GM19328 (cell line): ENCODE results near the gene EMC9.
A peak's percentile ranks its signal among the peaks of the same experiment; 100 is the strongest.

ENCODE experiments used
- ATAC-seq: cut with Tn5 transposase; IDR thresholded peaks from one replicate; pipeline ENCODE4 v1.9.1; 2021; ENCODE audit warnings: mild to moderate bottlenecking, moderate library complexity; ENCODE audit not compliant: unreplicated experiment

Gene EMC9

DNA sequence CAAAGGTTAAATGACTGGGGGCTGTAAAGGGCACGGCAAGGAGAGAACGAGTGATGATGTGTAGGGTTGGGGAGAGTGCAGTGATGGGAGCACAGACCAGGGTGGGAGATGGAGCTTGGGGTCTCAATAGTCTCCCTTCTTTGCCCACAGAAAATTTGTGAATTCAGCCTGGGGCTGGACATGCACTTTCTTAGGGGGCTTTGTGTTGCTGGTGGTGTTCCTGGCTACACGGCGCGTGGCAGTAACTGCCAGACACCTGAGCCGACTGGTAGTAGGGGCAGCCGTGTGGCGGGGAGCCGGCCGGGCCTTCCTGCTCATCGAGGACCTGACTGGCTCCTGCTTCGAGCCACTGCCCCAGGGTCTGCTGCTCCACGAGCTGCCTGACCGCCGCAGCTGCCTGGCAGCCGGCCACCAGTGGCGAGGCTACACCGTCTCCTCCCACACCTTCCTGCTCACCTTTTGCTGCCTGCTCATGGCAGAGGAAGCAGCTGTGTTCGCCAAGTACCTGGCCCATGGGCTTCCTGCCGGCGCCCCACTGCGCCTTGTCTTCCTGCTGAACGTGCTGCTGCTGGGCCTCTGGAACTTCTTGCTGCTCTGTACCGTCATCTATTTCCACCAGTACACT, 9.2 kb downstream of the EMC9 start:
- no peak for ATAC-seq

DNA sequence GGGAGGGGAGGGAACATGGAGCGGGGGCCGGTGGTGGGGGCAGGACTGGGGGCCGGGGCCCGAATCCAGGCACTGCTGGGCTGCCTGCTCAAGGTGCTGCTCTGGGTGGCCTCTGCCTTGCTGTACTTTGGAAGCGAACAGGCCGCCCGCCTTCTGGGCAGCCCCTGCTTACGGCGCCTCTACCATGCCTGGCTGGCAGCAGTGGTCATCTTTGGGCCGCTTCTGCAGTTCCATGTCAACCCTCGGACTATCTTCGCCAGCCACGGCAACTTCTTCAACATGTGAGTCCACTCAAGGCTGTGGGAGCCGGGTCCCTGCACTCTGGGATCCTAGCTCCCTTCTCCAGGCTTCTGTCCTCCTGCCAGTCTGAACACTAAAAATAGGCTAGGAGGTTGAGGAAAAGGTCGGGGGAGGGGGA, 9.8 kb downstream of the EMC9 start:
- no peak for ATAC-seq

DNA sequence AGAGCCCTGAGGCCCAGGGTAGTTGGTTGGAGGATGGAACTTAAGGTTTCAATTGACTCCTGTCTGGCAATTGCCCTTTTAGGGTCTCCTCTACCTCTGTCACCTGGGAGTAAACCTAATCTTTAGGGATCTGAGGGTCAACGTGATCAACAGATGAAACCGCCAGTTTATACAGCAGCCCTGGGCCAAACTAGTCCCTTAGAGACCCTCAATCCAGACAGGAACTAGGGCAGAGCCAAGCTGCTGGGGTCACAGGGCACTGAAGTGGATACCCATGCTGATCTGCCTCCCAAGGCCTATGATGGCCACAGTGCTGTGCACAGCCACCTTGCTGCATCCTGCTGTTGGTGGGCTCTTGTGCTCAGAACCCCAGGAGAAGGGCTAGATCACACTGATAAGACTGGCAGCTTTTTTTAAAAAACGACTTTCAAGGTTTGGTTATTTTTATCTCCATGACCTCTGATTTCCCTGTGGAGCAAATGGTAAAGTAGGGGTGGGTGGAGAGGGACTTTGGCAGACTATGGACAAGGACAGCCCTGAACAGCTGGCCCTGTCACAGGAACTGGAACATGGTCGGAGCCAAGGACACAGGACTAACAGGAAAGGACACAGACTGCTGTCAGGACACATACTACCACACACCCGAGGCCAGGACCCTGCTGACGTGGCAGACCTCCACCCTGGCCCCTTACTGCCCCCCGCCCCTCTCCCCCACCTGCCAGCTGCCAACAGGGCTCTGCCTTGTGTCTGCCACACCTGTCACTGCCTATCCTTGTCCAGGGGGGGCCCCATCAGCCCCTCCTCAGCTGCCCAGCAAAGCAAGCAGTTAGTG, 10.5 kb downstream of the EMC9 start:
- ATAC-seq, result no peak

DNA sequence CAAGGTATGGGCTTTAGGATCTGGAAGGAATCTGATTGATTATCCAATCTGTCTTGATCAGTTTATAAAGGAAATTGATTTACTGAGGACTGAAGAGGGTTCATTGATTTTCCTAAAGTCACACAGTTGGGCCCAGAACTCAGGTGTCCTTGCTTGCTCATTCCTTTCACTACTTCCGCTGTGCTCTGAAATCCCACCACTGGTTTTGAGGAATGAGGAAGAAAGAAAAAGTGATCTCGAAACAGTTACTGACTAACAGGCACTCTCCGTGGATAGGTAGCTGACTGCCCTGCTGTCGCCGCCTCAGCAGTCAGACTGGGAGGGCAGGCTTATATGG, 11.0 kb downstream of the EMC9 start, which contains the start of gene FITM1:
Gene FITM1, plus strand, starts transcription at position 280 of the 337 bp plus-strand sequence. CDS start 905 bp downstream, outside the sequence.
- no peak for ATAC-seq

DNA sequence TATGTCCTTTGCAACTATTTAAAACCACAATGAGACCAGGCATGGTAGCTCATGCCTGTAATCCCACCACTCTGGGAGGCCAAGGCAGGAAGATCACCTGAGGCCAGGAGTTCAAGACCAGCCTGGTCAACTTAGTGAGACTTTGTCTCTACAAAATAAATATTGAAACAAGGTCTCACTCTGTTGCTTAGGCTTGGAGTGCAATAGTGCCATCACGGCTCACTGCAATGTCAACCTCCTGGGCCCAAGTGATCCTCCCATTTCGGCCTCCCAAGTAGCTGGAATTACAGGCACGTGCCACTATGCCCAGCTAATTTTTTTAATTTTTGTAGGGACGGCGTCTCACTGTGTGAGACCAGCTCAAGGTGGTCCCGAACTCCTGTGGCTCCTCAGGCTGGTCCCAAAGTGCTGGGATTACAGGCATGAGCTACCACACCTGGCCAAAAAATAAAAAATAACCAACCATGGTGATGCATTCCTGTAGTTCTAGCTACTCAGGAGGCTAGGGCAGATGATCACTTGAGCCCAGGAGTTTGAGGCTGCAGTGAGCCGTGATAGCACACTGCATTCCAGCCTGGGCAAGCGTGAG, 11.9 kb downstream of the EMC9 start:
- no peak for ATAC-seq

DNA sequence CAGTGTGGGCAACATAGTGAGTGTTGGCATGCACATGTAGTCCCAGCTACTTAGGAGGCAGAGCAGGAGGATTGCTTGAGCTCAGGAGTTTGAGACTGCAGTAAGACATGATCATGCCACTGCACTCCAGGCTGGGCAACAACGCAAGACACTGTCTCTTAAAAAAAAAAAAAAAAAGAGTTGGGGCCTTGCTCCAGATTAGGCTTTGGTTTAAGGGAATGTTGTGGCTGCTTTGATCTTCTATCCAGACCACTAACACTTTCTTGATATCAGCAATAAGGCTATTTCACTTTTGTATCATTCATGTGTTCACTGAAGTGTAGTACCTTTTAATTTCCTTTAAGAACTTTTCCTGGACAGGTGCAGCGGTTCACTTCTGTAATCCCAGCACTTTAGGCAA, 13.7 kb downstream of the EMC9 start:
- no peak for ATAC-seq

DNA sequence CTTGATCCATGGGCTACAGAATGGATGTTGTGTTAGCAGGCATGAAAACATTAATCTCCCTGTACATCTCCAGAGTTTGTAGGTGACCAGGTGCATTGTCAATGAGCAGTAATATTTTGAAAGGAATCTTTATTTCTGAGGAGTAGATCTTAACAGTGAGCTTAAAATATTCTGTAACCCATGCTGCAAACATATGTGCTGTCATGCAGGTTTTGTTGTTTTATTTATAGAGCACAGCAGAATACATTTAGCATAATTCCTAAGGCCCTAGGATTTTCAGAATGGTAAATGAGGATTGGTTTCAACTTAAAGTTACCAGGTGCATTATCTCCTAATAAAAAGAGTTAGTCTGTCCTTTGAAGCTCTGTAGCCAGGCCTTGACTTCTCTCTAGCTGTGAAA, 14.5 kb downstream of the EMC9 start:
- no peak for ATAC-seq

DNA sequence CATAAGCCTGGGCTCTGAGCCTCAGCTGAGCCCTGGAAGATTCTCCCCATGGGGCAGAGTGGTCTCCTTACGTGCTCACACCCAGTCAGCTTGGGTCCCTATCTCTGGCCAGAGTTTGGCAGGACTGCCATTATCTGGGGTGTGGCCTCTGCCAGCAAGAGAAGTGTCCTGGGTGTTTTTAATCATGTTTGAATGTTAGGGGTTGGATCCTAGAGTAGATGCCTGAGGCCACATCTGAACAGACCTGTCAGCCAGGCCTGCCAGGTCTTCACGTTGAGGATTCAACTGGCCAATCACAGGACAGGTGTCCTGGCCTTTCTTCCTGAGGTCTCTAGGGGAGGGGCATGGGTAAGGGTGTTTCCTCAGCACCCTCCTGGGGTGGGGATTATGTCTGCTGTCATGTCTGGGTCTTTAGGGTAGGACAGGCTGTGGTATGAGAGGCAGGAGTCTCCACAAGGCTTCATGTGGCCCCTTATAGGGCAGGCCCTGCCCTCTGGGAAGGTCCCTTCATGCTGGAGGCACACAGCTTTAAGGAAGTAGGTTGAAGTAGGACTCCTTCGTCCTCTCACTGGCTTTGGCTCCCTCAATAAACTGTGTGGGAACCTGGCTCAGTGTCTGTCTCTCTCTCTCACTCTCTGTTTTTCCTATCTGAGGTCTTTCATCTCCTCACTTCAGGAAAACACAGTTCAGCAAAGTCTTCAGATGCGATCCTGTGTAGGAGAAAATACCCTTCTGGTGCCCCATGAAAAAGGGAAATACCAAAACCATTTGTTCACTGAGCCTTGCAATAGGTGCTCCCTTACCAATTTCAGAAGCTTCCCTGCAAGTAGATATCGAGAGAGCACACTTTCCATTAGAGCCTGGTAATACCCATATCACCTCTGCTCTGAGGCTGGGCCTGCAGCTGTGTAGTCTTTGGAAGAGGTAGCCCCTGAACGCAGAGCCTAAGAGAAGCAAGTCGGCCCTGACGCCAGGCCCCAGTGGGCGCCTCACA, 17.7 kb downstream of the EMC9 start:
- no peak for ATAC-seq

DNA sequence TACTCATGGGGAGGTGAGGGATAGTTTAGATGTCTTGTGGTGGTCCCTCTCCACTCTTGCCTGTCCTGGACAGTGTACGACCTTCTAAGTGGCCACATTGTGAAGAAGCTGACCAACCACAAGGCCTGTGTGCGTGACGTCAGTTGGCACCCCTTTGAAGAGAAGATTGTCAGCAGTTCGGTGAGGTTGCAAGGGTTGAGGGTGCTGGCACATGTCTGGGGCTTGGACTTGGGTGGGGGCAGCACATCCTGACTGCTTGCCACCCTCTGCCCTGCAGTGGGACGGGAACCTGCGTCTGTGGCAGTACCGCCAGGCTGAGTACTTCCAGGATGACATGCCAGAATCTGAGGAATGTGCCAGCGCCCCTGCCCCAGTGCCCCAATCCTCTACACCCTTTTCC, 18.5 kb downstream of the EMC9 start:
- ATAC-seq, result no peak

DNA sequence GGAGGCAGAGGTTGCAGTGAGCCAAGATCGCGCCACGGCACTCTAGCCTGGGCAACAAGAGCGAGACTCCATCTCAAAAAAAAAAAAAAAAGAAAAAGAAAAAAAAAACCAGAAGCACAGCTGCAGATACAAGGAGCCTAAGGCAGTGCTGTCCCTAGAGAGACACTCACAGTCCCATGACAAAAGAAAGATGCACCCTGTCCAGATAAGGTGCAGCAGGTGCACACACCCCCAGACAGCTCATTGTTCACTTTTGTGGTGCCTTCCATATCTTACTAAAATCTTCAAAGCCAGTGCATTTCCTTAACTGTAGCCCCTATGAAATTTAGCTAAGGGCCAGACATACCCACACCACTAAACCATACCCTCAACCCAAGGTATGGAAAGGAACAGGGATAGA, 19.0 kb downstream of the EMC9 start:
- no peak for ATAC-seq

DNA sequence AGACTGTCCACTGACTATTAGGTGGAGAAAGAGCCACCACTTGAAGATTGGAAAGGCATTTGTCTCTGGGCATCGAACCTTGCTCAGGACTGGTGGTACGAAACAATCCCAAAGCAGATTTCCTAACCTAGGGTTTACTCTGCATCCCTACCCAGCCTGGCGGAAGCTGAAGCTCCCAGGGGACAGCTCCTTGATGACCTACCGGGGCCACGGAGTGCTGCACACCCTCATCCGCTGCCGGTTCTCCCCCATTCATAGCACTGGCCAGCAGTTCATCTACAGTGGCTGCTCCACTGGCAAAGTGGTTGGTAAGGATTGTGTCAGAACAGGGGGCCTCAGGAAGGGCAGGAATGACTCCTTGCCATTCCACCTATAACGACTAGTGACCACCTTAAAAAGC, 20.2 kb downstream of the EMC9 start:
- no peak for ATAC-seq

DNA sequence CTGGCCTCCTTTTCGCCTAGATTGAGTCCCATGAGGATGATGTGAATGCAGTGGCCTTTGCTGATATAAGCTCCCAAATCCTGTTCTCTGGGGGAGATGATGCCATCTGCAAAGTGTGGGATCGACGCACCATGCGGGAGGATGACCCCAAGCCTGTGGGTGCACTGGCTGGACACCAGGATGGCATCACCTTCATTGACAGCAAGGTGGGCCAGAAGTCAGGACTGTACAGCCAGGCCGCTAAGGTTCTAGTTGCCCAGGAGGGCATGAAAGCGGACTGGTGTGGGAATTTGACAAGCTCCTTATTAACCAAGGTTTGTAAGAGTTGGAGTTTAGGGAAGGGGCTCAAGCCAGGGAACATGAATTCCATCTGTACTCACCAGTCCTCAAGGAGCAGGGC, 21.7 kb downstream of the EMC9 start:
- no peak for ATAC-seq

DNA sequence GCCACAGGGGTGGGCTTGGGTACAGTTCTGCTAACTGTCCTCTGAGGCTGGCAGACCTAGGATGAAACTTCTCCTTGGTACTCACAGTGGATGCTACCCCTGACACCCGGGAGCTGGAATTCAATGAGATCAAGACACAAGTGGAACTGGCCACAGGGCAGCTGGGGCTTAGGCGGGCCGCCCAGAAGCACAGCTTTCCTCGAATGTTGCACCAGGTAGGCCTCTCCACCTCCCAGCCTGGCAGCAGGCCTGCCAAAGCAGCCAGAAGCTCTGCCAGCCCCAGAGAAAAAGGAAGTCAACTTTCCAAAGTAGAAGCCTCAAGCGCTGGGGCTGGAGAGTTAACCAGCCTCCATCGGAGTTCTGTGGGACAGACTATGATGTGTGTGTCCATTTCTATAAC, 24.2 kb downstream of the EMC9 start:
- no peak for ATAC-seq

DNA sequence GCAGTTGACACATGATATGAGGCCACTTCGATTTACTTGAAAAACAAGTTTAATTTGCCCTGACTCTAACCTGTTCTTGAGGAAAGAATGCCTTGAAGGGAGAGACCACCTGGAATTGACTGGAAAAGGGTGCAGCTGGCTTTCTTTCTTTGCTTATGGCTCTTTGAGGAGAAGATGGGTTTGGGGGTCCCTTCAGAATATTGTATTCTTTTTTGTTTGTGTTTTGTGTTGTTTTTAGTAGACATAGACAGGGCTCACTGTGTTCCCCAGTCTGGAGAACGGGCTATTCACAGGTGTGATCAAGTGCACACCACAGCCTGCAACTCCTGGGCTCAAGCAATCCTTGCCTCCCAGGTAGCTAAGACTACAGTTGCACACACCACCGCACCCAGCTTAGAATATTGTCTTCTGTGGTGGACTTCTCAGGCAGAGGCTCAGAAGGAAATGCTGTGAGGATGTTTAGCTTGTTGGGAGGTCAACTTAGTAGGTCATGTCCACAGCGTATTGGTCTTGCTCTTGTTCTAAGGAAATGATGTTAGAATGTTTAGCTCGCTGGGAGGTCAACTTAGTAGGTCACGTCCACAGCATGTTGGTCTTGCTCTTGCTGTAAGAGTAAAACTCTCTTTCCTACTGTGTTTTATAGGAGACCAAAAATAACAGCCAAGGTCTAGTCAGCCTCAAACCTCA, 25.1 kb downstream of the EMC9 start:
- no peak for ATAC-seq

DNA sequence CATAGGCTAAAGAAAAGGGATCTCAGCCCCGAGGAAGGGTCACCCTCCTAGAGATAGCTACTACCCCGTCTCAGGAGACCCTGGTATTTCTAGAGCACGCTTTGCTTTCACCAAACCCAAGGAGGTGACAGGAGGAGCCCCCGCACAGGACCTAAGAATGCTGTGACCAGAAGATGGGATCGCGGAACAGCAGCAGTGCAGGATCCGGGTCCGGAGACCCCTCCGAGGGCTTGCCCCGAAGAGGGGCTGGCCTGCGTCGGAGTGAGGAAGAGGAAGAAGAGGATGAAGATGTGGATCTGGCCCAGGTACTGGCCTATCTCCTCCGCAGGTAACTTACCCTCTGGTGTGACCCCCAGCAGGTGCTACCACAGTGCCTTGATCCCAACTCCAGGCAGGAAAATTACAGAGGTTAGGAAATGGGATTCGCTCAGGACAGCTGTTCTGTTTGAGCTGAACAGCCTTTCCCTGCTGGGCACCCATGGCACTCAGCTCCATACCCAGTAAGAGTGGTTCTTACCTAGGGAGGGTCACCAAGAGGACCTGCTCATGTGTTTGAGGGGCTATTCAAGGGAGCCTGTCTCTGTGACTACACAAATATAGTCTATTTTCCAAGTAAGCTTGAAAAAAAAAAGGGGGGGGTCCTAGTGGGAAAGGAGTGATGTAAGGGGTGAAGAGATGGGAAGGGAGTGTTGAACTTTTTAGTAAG, 25.8 kb downstream of the EMC9 start:
- no peak for ATAC-seq

DNA sequence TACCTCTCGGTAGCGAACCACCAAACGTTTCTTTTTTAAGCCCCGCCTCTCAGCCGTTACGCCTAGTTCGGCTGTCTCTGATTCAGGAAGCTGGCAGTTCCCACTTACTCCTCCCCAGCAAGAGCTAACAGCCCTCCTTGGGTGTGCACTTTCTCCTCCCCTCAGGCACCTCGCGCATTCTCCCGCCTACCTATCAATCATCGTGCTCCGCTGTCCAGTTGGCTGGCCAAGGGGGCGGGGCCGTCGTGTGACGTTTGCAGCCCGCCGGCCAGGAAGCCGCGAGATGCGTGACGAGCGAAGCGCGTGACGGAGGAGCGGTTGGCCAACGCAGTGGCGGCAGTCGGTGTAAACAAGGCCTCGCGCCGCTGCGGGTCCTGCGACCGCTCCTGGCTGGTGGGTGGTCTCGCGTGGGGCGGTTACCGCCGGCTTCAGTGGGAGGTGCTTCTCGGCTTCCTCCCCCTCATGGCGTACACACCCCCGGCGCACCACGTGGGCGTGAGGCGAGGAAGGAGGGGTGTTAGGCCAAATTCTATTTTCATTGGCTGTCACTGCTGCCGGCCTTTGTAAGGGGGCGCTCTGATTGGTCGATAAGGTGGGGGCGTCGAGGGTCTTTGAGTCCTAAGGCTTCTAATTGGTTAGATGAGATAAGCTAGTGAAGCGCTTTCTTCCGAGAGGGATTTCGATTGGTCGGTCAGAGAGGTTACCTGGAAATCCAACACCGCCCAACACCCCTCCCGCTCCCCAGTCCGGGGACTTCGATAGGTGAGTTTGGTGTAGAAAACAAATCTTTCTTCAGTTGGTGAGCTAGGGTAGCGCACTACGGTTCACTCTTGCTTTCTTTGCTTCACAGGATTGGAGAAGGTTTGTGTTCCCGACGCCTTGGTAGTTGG, 26.6 kb downstream of the EMC9 start, which contains the start of the genes DCAF11 and NRL:
Gene DCAF11, plus strand, starts transcription at position 246 of the 890 bp plus-strand sequence. CDS start 818 bp downstream, outside the sequence.
Gene NRL, minus strand, starts transcription at position 418 of the 890 bp plus-strand sequence. CDS start 32,101 bp downstream, outside the sequence.
- ATAC-seq, result peak; percentile 86

DNA sequence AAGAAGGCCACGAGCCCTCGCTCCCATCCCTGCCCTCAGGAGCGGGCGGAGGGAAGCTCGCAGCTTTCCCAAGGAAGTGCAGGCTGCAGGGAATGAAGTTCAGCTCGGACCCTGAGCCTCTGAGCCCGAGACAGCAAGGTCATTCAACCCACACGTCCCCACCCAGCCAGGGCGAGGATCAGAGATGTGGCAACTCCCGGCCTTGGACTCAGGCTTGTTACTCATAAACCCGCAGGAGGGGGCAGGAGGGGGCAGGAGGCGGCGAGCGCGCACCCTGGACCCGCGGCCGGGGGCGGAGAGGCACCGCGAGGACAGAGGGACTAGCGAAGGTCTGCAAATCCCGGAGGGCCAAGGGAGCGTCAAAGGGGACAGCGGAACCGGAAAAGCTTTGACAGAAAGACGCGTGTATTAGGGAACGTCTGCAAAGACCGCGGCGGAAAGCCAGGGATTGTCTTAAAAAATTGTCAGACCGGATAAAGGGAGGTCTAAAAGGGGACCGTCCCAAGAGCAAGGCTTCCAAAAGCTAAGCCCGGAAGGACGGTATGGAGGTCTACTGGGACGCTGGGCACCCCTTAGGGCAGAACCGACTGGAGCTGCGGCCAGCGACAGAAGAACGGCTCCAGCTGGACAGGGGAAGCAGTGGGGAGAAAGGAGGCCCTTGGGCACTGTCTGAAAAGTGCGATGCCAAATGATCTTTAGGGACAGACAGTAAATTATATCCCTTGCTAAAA, 27.4 kb downstream of the EMC9 start:
- ATAC-seq, result peak; percentile 21

DNA sequence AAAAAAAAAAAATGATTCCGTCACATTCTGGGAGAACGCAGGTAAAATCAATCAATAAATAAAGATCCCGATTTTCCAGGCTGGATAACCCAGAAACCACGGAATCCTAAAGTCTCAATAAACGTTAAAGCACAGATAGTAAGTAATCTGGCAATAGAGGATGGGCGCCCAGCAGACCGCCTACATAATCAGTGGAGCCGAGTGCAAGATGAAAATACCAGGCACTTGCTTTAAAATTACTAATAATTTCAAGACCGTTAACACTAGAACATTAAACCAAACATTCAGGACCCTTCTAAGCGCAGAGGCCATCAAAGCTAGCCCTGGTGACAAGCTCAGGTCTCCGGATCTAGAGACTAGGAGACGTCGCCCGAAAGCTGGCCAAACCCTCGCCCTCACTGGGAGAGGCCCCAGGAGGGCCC, 28.0 kb downstream of the EMC9 start:
- ATAC-seq, result no peak
